HCT116 (cell line): ENCODE results near the gene FXYD4. TPM values are rescaled to one million over a fixed set of nuclear protein-coding genes. Genes with fewer than 3 reads are reported as not detected.

Experiments
- ATAC-seq: fragments of 200-7000 bp; cut with Tn5 transposase; 2 replicates; pipeline ENCODE4 v1.9.1; 2020; ENCODE audit warnings: mild to moderate bottlenecking, moderate library complexity
- BruUV-seq: library from RNA; stranded (reverse); fragments of 400-500 nt; replicated peaks from 2 replicates; lab custom pipeline; 2021; lab: Mats Ljungman, UMichigan
- CTCF ChIA-PET: fragments of 300-600 bp; sonication (Branson Sonifier 250); formaldehyde crosslinking; loops from one replicate; lab custom pipeline; 2021; ENCODE audit warnings: antibody characterized with exemption; lab: Charles Lee
- POLR2A ChIA-PET: fragments of 300-600, 350-600 bp; sonication (Branson Sonifier 250); formaldehyde crosslinking; loops from one replicate; lab custom pipeline; 2021; ENCODE audit warnings: antibody characterized with exemption; lab: Charles Lee
- RAD21 ChIA-PET, 2 experiments: fragments of 300-600 bp; sonication (Branson Sonifier 250); formaldehyde crosslinking; loops; one replicate each; lab custom pipeline; 2023; ENCODE audit warnings: low total read pairs in 2 of 2; ENCODE audit not compliant: uncharacterized antibody in 2 of 2, unreplicated experiment in 2 of 2, low non-redundant PET in 1 of 2; lab: Charles Lee
- DNase-seq: peaks from one replicate; pipeline ENCODE4 v3.0.0-alpha.2; 2010; ENCODE audit warnings: low read depth, low spot score
- H2AFZ ChIP-seq: fragments of 200-600 bp; shearing (Covaris generic), sonication (generic); 2 replicates; pipeline ENCODE4 v1.6.1; 2017; ENCODE audit warnings: low read depth, mixed run types, mixed read lengths, antibody characterized with exemption, low read length; ENCODE audit not compliant: poor library complexity, severe bottlenecking
- H3K27ac ChIP-seq: 2 replicates; pipeline ENCODE4 v1.5.1; 2012; ENCODE audit warnings: low read depth, low read length
- H3K27me3 ChIP-seq: fragments of 200-600 bp; sonication (generic); 2 replicates; pipeline ENCODE4 v1.6.1; 2016; ENCODE audit warnings: mixed run types, low read length, mixed read lengths; ENCODE audit not compliant: insufficient read depth
- H3K36me3 ChIP-seq, 2 experiments: fragments of 200-500 bp in 1 of 2; fragments of 200-600 bp in 1 of 2; sonication (Bioruptor generic) in 1 of 2; sonication (generic) in 1 of 2; 2 replicates each; pipeline versions ENCODE4 v1.5.1 to v1.6.1; 2014 to 2016; ENCODE audit warnings: low read length in 2 of 2, inconsistent platforms in 1 of 2, mixed read lengths in 1 of 2, mixed run types in 1 of 2; ENCODE audit not compliant: insufficient read depth in 2 of 2, control insufficient read depth in 1 of 2
- H3K4me1 ChIP-seq, 2 experiments: fragments of 200-600 bp in 1 of 2; sonication (generic) in 1 of 2; 2 replicates each; pipeline versions ENCODE4 v1.5.1 to v1.6.1; 2012 to 2017; ENCODE audit warnings: low read length in 2 of 2, inconsistent platforms in 1 of 2, mild to moderate bottlenecking in 1 of 2, mixed read lengths in 1 of 2, mixed run types in 1 of 2, moderate library complexity in 1 of 2; ENCODE audit not compliant: insufficient read depth in 2 of 2, control insufficient read depth in 1 of 2
- H3K4me2 ChIP-seq: fragments of 200-600 bp; sonication (generic); 2 replicates; pipeline ENCODE4 v1.6.1; 2017; ENCODE audit warnings: mixed run types, low read length, mixed read lengths
- H3K4me3 ChIP-seq, 2 experiments: fragments of 200-600 bp in 1 of 2; sonication (generic) in 1 of 2; replicated peaks in 1 of 2; 2 replicates each; pipeline ENCODE4 v1.5.1; 2011 to 2016; ENCODE audit warnings: low read length in 2 of 2, control low read depth in 1 of 2, low read depth in 1 of 2, mild to moderate bottlenecking in 1 of 2, mixed read lengths in 1 of 2, mixed run types in 1 of 2
- H3K79me2 ChIP-seq: fragments of 200-600 bp; sonication (generic); 2 replicates; pipeline ENCODE4 v1.6.1; 2017; ENCODE audit warnings: mild to moderate bottlenecking, mixed run types, low read length, moderate library complexity, mixed read lengths; ENCODE audit not compliant: insufficient read depth
- H3K9ac ChIP-seq: fragments of 200-600 bp; sonication (generic); 2 replicates; pipeline ENCODE4 v1.6.1; 2016; ENCODE audit warnings: low read length, mixed read lengths
- H3K9me2 ChIP-seq: fragments of 200-600 bp; sonication (generic), shearing (Covaris generic); 2 replicates; pipeline ENCODE4 v1.6.1; 2017; ENCODE audit warnings: mixed run types, mild to moderate bottlenecking, moderate library complexity; ENCODE audit not compliant: insufficient read depth
- H3K9me3 ChIP-seq, 2 experiments: fragments of 200-500 bp in 1 of 2; fragments of 200-600 bp in 1 of 2; sonication (Bioruptor generic) in 1 of 2; sonication (generic) in 1 of 2; 2 replicates each; pipeline ENCODE4 v1.6.1; 2014 to 2017; ENCODE audit warnings: low read length in 2 of 2, mixed read lengths in 2 of 2, inconsistent platforms in 1 of 2, low read depth in 1 of 2, mild to moderate bottlenecking in 1 of 2, mixed run types in 1 of 2, moderate library complexity in 1 of 2; ENCODE audit not compliant: control insufficient read depth in 1 of 2, insufficient read depth in 1 of 2
- H4K20me1 ChIP-seq: fragments of 200-600 bp; sonication (generic), shearing (Covaris generic); 2 replicates; pipeline ENCODE4 v1.6.1; 2017; ENCODE audit warnings: mixed run types, mild to moderate bottlenecking, moderate library complexity; ENCODE audit not compliant: insufficient read depth
- CEBPB ChIP-seq: IDR thresholded peaks from 2 replicates; pipeline ENCODE4 v1.6.1; 2012; ENCODE audit warnings: low read depth
- CTCF ChIP-seq, 3 experiments: fragments of 200-600 bp in 1 of 3; sonication (generic) in 1 of 3; IDR thresholded peaks in 2 of 3; conservative IDR thresholded peaks in 1 of 3; 2 replicates each; pipeline ENCODE4 v1.5.1; 2012 to 2017; ENCODE audit warnings: low read depth in 2 of 3, low read length in 2 of 3, antibody characterized with exemption in 1 of 3, borderline replicate concordance in 1 of 3, control low read depth in 1 of 3, mild to moderate bottlenecking in 1 of 3, mixed read lengths in 1 of 3, mixed run types in 1 of 3, moderate library complexity in 1 of 3; ENCODE audit not compliant: insufficient read depth in 1 of 3
- EGR1 ChIP-seq: IDR thresholded peaks from 2 replicates; pipeline ENCODE4 v1.6.1; 2012; ENCODE audit warnings: low read depth
- EZH2 ChIP-seq: fragments of 200-600 bp; sonication (generic); IDR thresholded peaks from 2 replicates; pipeline ENCODE4 v1.6.1; 2017; ENCODE audit warnings: antibody characterized with exemption, mixed run types
- JUND ChIP-seq: IDR thresholded peaks from 2 replicates; pipeline ENCODE4 v1.6.1; 2012
- POLR2A ChIP-seq: IDR thresholded peaks from 2 replicates; pipeline ENCODE4 v1.7.0; 2011; ENCODE audit warnings: borderline replicate concordance; ENCODE audit not compliant: insufficient read depth, insufficient read length; ENCODE audit errors: extremely low read depth
- POLR2AphosphoS5 ChIP-seq: IDR thresholded peaks from 2 replicates; pipeline ENCODE4 v1.6.1; 2011; ENCODE audit warnings: mild to moderate bottlenecking, low read depth, low read length, moderate library complexity
- SIN3A ChIP-seq: IDR thresholded peaks from 2 replicates; pipeline ENCODE4 v1.6.1; 2012; ENCODE audit warnings: low read depth
- SRF ChIP-seq: IDR thresholded peaks from 2 replicates; pipeline ENCODE4 v1.6.1; 2012; ENCODE audit warnings: low read depth
- TCF7L2 ChIP-seq: IDR thresholded peaks from 2 replicates; pipeline ENCODE4 v1.7.0; 2011; ENCODE audit warnings: borderline replicate concordance, inconsistent platforms; ENCODE audit not compliant: insufficient read depth, insufficient read length; ENCODE audit errors: extremely low read depth
- YY1 ChIP-seq: IDR thresholded peaks from 2 replicates; pipeline ENCODE4 v1.6.1; 2011; ENCODE audit warnings: low read length, low read depth, moderate library complexity, mild to moderate bottlenecking; ENCODE audit not compliant: insufficient replicate concordance; ENCODE audit errors: extremely low read depth
- ZFX ChIP-seq: fragments of 450-650 bp; IDR thresholded peaks from 2 replicates; pipeline ENCODE4 v1.6.1; 2017
- ZNF274 ChIP-seq: fragments of 200-500 bp; sonication (Bioruptor generic); IDR thresholded peaks from 2 replicates; pipeline ENCODE4 v1.6.1; 2014; ENCODE audit warnings: mild to moderate bottlenecking, low read depth, low read length, inconsistent platforms
- intact Hi-C: fragments of 100-400 bp; cut with micrococcal nuclease; formaldehyde crosslinking; loops from 2 replicates; pipeline ENCODE4 v1.10.0; 2022
- total RNA-seq: library from RNA; stranded (reverse); gene quantifications from one replicate; pipeline ENCODE4 v1.2.1, GENCODE V29; 2021; ENCODE audit not compliant: unreplicated experiment
- TF ChIP-seq, protein P1 (sequence below): IDR thresholded peaks from 2 replicates; pipeline ENCODE4 v1.6.1; 2012
- TF ChIP-seq, protein P2 (sequence below): IDR thresholded peaks from 2 replicates; pipeline ENCODE4 v1.6.1; 2012

The FXYD4 gene
- total RNA-seq, 1 experiment from 2014 or later = 0.71 TPM

GRCh38 chr10:43352951-43353350 lies 18.5 kb upstream of the FXYD4 start:
- H2AFZ ChIP-seq = no peak overlapping the region
- DNase-seq = no peak
- no peaks in the 10 kb centered on the region for H3K27me3 ChIP-seq
- RAD21 ChIA-PET = no interaction called here
- H3K4me3 ChIP-seq = no peak overlapping the region
- BruUV-seq = no TSS peak
- H3K79me2 ChIP-seq = no peaks in the 10 kb centered on the region
- CTCF ChIA-PET = interaction anchor here (1.0 to 1.2 kb wide), 3 partner anchors 149 to 151 kb away, joined by 3 to 7 read pairs (median 4); no protein-coding TSS in a partner anchor
- TF ChIP-seq YY1 (no peak), CTCF (IDR thresholded peaks at IDR 0.05 in 2 of 3, conservative IDR thresholded peaks at IDR 0.05 in 1 of 3; ENCODE audit: borderline replicate concordance in 1 of 3, insufficient read depth in 1 of 3, low read depth in 2 of 3, low read length in 2 of 3) (0 out of 6 replicates have a peak, but pooled peaks of 1 of the 3 experiments have one; percentile 20)
- H3K9me2 ChIP-seq = no peaks in the 10 kb centered on the region
- POLR2A ChIA-PET = no interaction called here
- intact Hi-C loops = no loop called here
- no peak overlapping the region for H3K9ac ChIP-seq
- no peak for ATAC-seq
- H3K36me3 ChIP-seq = no peaks in the 10 kb centered on the region
- H3K9me3 ChIP-seq = no peaks in the 10 kb centered on the region
- no peak overlapping the region for H3K27ac ChIP-seq
- no peak overlapping the region for H3K4me2 ChIP-seq
- H3K4me1 ChIP-seq = peaks cover 17 to 41% of the 10 kb centered on the region in 2 experiments
- H4K20me1 ChIP-seq = no peaks in the 10 kb centered on the region

DNA sequence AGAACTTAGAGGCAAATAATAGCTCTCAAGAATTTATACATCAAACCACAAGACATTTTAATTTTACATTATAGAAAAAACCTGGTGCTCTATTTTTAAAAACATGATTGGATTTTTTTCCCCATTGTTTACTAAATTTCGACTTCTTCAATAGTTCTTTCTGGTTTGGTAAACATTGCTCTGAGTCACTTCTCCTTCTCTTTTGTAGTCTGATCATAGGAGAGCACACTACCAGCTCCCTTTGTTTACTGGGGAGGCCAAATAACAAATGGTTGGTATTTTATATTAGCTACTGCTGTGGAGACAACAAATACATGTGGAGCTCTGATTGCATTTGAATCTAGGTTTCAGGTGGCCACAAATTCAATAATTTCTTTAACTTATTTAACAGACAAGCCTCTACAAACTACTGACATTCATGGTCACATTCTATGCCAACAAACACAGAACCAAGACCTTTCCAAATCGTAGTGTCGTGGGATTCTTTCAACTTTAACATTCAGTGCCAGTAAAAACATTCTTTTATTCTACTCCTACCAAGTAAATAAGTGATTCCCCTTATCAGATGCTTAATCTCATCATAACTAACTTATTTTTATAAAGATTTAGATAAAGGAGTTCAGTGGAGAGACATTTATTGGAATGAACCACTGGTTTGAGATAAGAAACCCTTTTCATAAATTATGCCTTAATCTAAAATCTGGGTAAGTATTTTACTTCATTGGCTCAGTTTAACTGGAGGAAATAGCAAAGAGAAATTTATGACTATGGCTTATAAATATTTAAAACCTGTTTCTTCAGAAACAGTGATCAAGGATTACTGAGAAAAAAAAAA lies 17.7 kb upstream of the FXYD4 start:
- ChIA-PET POLR2A (no interaction called here), RAD21 (no interaction called here), CTCF (interaction anchor here (1.0 to 1.1 kb wide), 2 partner anchors 149 to 152 kb away, joined by 3 to 7 read pairs; no protein-coding TSS in a partner anchor)
- Histone ChIP-seq H3K9ac (no peak overlapping the region), H3K9me3 (no peaks in the 10 kb centered on the region), H3K27me3 (no peaks in the 10 kb centered on the region), H3K36me3 (no peaks in the 10 kb centered on the region), H3K4me3 (no peak overlapping the region), H3K4me1 (peaks cover 17 to 34% of the 10 kb centered on the region in 2 experiments), H2AFZ (no peak overlapping the region), H3K79me2 (no peaks in the 10 kb centered on the region), H3K9me2 (no peaks in the 10 kb centered on the region), H3K4me2 (no peak overlapping the region), H3K27ac (no peak overlapping the region), H4K20me1 (no peaks in the 10 kb centered on the region)
- no TSS peak for BruUV-seq
- DNase-seq = no peak
- ATAC-seq = no peak
- intact Hi-C loops = no loop called here
- TF ChIP-seq SRF (no peak), ZNF274 (no peak), EZH2 (no peak), TCF7L2 (no peak), ZFX (no peak), POLR2A (no peak), SIN3A (no peak), JUND (no peak), EGR1 (no peak), CEBPB (no peak), POLR2AphosphoS5 (no peak)
- TF ChIP-seq, protein P1, sequence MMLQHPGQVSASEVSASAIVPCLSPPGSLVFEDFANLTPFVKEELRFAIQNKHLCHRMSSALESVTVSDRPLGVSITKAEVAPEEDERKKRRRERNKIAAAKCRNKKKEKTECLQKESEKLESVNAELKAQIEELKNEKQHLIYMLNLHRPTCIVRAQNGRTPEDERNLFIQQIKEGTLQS = no peak
- TF ChIP-seq, protein P2, sequence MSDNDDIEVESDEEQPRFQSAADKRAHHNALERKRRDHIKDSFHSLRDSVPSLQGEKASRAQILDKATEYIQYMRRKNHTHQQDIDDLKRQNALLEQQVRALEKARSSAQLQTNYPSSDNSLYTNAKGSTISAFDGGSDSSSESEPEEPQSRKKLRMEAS = no peak
